IMR-90 (cell line): ENCODE results near the gene PRKRA. TPM values are rescaled to one million over a fixed set of nuclear protein-coding genes. Genes with fewer than 3 reads are reported as not detected.

ENCODE experiments used
- ATAC-seq: fragments of 200-7000 bp; cut with Tn5 transposase; 2 replicates; pipeline ENCODE4 v1.9.1; 2020; ENCODE audit warnings: low read depth, mild to moderate bottlenecking, moderate library complexity
- BruUV-seq: library from RNA; stranded (reverse); fragments of 400-500 nt; replicated peaks from 2 replicates; lab custom pipeline; 2021; lab: Mats Ljungman, UMichigan
- CTCF ChIA-PET: fragments of 300-600 bp; formaldehyde crosslinking; extraction: SDS; loops from one replicate; lab custom pipeline; 2021; ENCODE audit warnings: antibody characterized with exemption; lab: Yijun Ruan, JAX
- POLR2A ChIA-PET: fragments of 300-600 bp; sonication (Branson Sonifier 250); formaldehyde crosslinking; loops from one replicate; lab custom pipeline; 2022; ENCODE audit warnings: antibody characterized with exemption; ENCODE audit not compliant: unreplicated experiment; lab: Charles Lee
- DNase-seq: peaks from one replicate; pipeline ENCODE4 v3.0.0; 2013
- H2AFZ ChIP-seq: replicated peaks from 2 replicates; pipeline ENCODE3; 2013; ENCODE audit warnings: low read length, mild to moderate bottlenecking; ENCODE audit not compliant: poor library complexity
- H2AK5ac ChIP-seq: 2 replicates; pipeline ENCODE4 v1.6.1; 2013; ENCODE audit warnings: low read depth, low read length, inconsistent platforms
- H2AK9ac ChIP-seq: replicated peaks from 2 replicates; pipeline ENCODE3; 2013; ENCODE audit warnings: mild to moderate bottlenecking, low read depth, low read length, moderate library complexity; ENCODE audit not compliant: poor library complexity
- H2BK120ac ChIP-seq: 2 replicates; pipeline ENCODE4 v1.6.1; 2013; ENCODE audit warnings: low read depth, low read length, inconsistent platforms
- H2BK15ac ChIP-seq: 3 replicates; pipeline ENCODE4 v1.6.1; 2013; ENCODE audit warnings: low read depth, low read length, inconsistent platforms
- H2BK20ac ChIP-seq: 2 replicates; pipeline ENCODE4 v1.6.1; 2013; ENCODE audit warnings: low read depth, mild to moderate bottlenecking, inconsistent platforms, low read length, moderate library complexity
- H2BK5ac ChIP-seq: 2 replicates; pipeline ENCODE4 v1.6.1; 2013; ENCODE audit warnings: mild to moderate bottlenecking, low read depth, low read length, inconsistent platforms; ENCODE audit not compliant: poor library complexity, severe bottlenecking
- H3K14ac ChIP-seq: replicated peaks from 2 replicates; pipeline ENCODE4 v1.6.1; 2013; ENCODE audit warnings: low read depth, low read length, inconsistent platforms
- H3K18ac ChIP-seq: 2 replicates; pipeline ENCODE4 v1.6.1; 2013; ENCODE audit warnings: low read depth, low read length, control low read depth
- H3K23ac ChIP-seq: 2 replicates; pipeline ENCODE4 v1.6.1; 2013; ENCODE audit warnings: low read depth, low read length, inconsistent platforms
- H3K27ac ChIP-seq: 2 replicates; pipeline ENCODE4 v1.5.1; 2013; ENCODE audit warnings: mild to moderate bottlenecking, control low read depth, low read length; ENCODE audit not compliant: insufficient read depth
- H3K27me3 ChIP-seq: 2 replicates; pipeline ENCODE4 v1.6.1; 2013; ENCODE audit warnings: low read length; ENCODE audit not compliant: control insufficient read depth, insufficient read depth
- H3K36me3 ChIP-seq: 2 replicates; pipeline ENCODE4 v1.6.1; 2013; ENCODE audit warnings: low read length, mixed read lengths; ENCODE audit not compliant: control insufficient read depth, insufficient read depth
- H3K4ac ChIP-seq: 2 replicates; pipeline ENCODE4 v1.6.1; 2013; ENCODE audit warnings: low read depth, low read length, inconsistent platforms
- H3K4me1 ChIP-seq: 2 replicates; pipeline ENCODE4 v1.6.1; 2013; ENCODE audit warnings: low read length, mixed read lengths; ENCODE audit not compliant: control insufficient read depth, insufficient read depth
- H3K4me2 ChIP-seq: 2 replicates; pipeline ENCODE4 v1.6.1; 2013; ENCODE audit warnings: low read depth, mild to moderate bottlenecking, control low read depth, low read length, moderate library complexity
- H3K4me3 ChIP-seq: 2 replicates; pipeline ENCODE4 v1.5.1; 2013; ENCODE audit warnings: low read depth, mild to moderate bottlenecking, control low read depth, low read length, moderate library complexity; ENCODE audit not compliant: insufficient read depth
- H3K56ac ChIP-seq: 2 replicates; pipeline ENCODE4 v1.6.1; 2013; ENCODE audit warnings: low read length, inconsistent platforms; ENCODE audit not compliant: insufficient read depth; ENCODE audit errors: extremely low read depth
- H3K79me1 ChIP-seq, 2 experiments: 2 replicates each; pipeline ENCODE4 v1.6.1; 2013; ENCODE audit warnings: low read length in 2 of 2, inconsistent platforms in 1 of 2, low read depth in 1 of 2
- H3K9ac ChIP-seq: 2 replicates; pipeline ENCODE4 v1.6.1; 2013; ENCODE audit warnings: low read depth, low read length, control low read depth
- H3K9me1 ChIP-seq: 2 replicates; pipeline ENCODE4 v1.6.1; 2013; ENCODE audit warnings: low read length, inconsistent platforms; ENCODE audit not compliant: insufficient read depth
- H3K9me3 ChIP-seq: 2 replicates; pipeline ENCODE4 v1.6.1; 2013; ENCODE audit warnings: low read length; ENCODE audit not compliant: control insufficient read depth, insufficient read depth
- H4K20me1 ChIP-seq: 2 replicates; pipeline ENCODE4 v1.6.1; 2013; ENCODE audit warnings: low read length, inconsistent platforms; ENCODE audit not compliant: insufficient read depth
- H4K5ac ChIP-seq: 2 replicates; pipeline ENCODE4 v1.6.1; 2013; ENCODE audit warnings: mild to moderate bottlenecking, low read depth, low read length, control low read depth
- H4K8ac ChIP-seq, 2 experiments: 2 replicates each; pipeline ENCODE4 v1.6.1; 2013; ENCODE audit warnings: low read depth in 2 of 2, low read length in 2 of 2, control low read depth in 1 of 2, inconsistent platforms in 1 of 2
- H4K91ac ChIP-seq: 2 replicates; pipeline ENCODE4 v1.6.1; 2013; ENCODE audit warnings: low read depth, low read length, inconsistent platforms; ENCODE audit not compliant: insufficient read depth
- POLR2A ChIP-seq: IDR thresholded peaks from 2 replicates; pipeline ENCODE4 v1.6.1; 2012; ENCODE audit warnings: mild to moderate bottlenecking, low read depth, low read length
- RCOR1 ChIP-seq: IDR thresholded peaks from 2 replicates; pipeline ENCODE4 v1.6.1; 2012; ENCODE audit warnings: mild to moderate bottlenecking, low read length, improper control_type of control experiment; ENCODE audit not compliant: insufficient replicate concordance
- WGBS, 2 experiments: methylation state at CpG; one replicate each; pipeline versions ENCODE4 v1.1.5 to v1.1.7; 2013; ENCODE audit warnings: missing lambda C conversion rate in 2 of 2; ENCODE audit not compliant: insufficient read length in 1 of 2; ENCODE audit errors: extremely low coverage in 2 of 2; 5-methylcytosine and 5-hydroxymethylcytosine counted together
- dilution Hi-C: fragments of 300-500 bp; cut with HindIII; formaldehyde crosslinking; loops from one replicate; pipeline ENCODE4 v1.14.3; 2018; ENCODE audit warnings: low sequenced_read_pairs; ENCODE audit not compliant: unreplicated experiment
- in situ Hi-C: fragments of 300-500 bp; cut with MboI; formaldehyde crosslinking; loops from 3 replicates; pipeline ENCODE4 v1.14.3; 2019; ENCODE audit warnings: low sequenced_read_pairs, inconsistent platforms, mixed read lengths
- intact Hi-C: fragments of 100-400 bp; cut with micrococcal nuclease; formaldehyde crosslinking; loops from 2 replicates; pipeline ENCODE4 v1.10.0; 2022
- polyA plus RNA-seq, 3 experiments: library from polyadenylated mRNA; depleted of rRNA; stranded (reverse); fragments of >200 nt; gene quantifications; 2 replicates each; pipeline ENCODE4 v1.2.3, GENCODE V29; 2012; ENCODE audit warnings: low replicate concordance in 1 of 3
- total RNA-seq: library from RNA; depleted of rRNA; stranded (reverse); fragments of >200 nt; gene quantifications from 2 replicates; pipeline ENCODE4 v1.2.3, GENCODE V29; 2012
- TF ChIP-seq, protein P1 (sequence below): conservative IDR thresholded peaks from 2 replicates; pipeline ENCODE4 v1.5.1; 2012; ENCODE audit warnings: mild to moderate bottlenecking, low read depth, low read length, improper control_type of control experiment

Gene PRKRA
- total and polyA plus RNA-seq, 2 of the 4 experiments (the other 2 are of a cell fraction) = 39.5 to 53.6 TPM

DNA sequence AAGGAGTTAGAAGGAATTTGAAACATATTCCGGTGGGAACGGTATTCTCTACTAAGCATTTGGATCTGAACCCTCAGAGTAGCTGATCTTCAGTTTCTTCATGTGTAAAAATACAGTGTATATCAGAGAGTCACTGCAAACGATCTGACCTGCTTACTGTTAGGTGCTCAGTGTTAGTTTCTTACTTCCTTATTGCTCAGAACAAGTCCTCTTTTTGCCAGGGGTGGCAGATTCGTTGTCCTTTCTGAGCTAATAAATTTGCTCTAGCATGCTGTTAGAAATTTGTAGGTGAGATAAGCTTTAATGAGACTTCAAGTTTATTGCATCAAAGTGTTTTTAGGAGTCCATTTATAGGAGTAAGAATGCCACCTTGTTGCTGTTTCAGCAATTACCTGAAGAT, 45.1 kb upstream of the PRKRA start:
- ATAC-seq (no peak), DNase-seq (no peak)
- Histone ChIP-seq H3K27ac (no peak overlapping the region), H3K18ac (no peak overlapping the region), H4K91ac (no peak overlapping the region), H2AK9ac (no peak overlapping the region), H4K20me1 (no peaks in the 10 kb centered on the region), H3K9ac (no peak overlapping the region), H2AK5ac (no peak overlapping the region), H3K9me1 (peaks cover 4% of the 10 kb centered on the region; the same call in 1 of the 2 replicates), H2BK120ac (no peak overlapping the region), H3K4ac (no peak overlapping the region), H3K14ac (no peak overlapping the region), H2BK20ac (no peak overlapping the region), H3K27me3 (no peaks in the 10 kb centered on the region), H2BK15ac (no peak overlapping the region), H3K23ac (no peak overlapping the region), H3K9me3 (no peaks in the 10 kb centered on the region), H3K36me3 (peaks cover 34% of the 10 kb centered on the region), H2BK5ac (no peak overlapping the region), H4K5ac (no peak overlapping the region), H3K56ac (no peak overlapping the region), H3K79me1 (peaks cover 7 to 11% of the 10 kb centered on the region in 2 experiments; a peak in 3 of 4 replicates), H3K4me2 (no peak overlapping the region), H3K4me3 (no peak overlapping the region), H3K4me1 (no peaks in the 10 kb centered on the region), H4K8ac (no peak overlapping the region), H2AFZ (no peak overlapping the region)
- dilution Hi-C loops (no loop called here), in situ Hi-C loops (no loop called here), intact Hi-C loops (no loop called here)
- ChIA-PET CTCF (no interaction called here), POLR2A (no interaction called here)
- no CpG with 5 or more reads among the region's 4 CpGs for WGBS, 2 experiments
- TF ChIP-seq RCOR1 (no peak), POLR2A (no peak)
- TF ChIP-seq, protein P1, sequence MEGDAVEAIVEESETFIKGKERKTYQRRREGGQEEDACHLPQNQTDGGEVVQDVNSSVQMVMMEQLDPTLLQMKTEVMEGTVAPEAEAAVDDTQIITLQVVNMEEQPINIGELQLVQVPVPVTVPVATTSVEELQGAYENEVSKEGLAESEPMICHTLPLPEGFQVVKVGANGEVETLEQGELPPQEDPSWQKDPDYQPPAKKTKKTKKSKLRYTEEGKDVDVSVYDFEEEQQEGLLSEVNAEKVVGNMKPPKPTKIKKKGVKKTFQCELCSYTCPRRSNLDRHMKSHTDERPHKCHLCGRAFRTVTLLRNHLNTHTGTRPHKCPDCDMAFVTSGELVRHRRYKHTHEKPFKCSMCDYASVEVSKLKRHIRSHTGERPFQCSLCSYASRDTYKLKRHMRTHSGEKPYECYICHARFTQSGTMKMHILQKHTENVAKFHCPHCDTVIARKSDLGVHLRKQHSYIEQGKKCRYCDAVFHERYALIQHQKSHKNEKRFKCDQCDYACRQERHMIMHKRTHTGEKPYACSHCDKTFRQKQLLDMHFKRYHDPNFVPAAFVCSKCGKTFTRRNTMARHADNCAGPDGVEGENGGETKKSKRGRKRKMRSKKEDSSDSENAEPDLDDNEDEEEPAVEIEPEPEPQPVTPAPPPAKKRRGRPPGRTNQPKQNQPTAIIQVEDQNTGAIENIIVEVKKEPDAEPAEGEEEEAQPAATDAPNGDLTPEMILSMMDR = no peak
- no TSS peak for BruUV-seq
